Measurements from ENCODE around the gene WRAP73.

The WRAP73 gene

GRCh38 chr1:3661631-3662030 is 11.7 kb upstream of the WRAP73 start:
- Mint-ChIP-seq H3K9me3 (no peaks in the 10 kb centered on the region), H3K4me1 (peaks cover 24% of the 10 kb centered on the region), H3K4me3 (no peak overlapping the region), H3K27me3 (peaks cover 48% of the 10 kb centered on the region), H3K27ac (no peak overlapping the region)
- DNase-seq (no peak), ATAC-seq (no peak)

DNA sequence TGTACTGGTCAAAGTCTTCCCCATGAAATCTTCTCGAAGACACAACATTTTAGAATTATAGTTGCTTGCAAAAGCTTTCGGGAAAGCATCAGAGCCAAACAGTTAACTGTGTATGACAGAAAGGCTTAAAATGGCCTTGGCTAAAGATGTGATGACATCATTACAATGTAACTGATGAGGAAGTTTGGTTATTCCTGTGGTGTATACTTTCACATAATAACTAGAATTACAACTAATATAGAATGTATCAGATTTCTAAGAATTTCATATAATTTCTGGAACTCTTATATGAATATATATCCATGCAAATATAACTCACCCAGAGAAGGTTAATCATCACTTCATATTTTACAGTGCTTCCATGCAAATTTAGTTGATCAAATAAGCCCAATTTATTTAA is 10.8 kb upstream of the WRAP73 start:
- peaks cover 52% of the 10 kb centered on the region for H3K27me3 Mint-ChIP-seq
- no peaks in the 10 kb centered on the region for H3K9me3 Mint-ChIP-seq
- no peak overlapping the region for H3K27ac Mint-ChIP-seq
- DNase-seq (no peak), ATAC-seq (peak; percentile 63)
- H3K4me3 Mint-ChIP-seq = no peak overlapping the region
- peaks cover 32% of the 10 kb centered on the region for H3K4me1 Mint-ChIP-seq

DNA sequence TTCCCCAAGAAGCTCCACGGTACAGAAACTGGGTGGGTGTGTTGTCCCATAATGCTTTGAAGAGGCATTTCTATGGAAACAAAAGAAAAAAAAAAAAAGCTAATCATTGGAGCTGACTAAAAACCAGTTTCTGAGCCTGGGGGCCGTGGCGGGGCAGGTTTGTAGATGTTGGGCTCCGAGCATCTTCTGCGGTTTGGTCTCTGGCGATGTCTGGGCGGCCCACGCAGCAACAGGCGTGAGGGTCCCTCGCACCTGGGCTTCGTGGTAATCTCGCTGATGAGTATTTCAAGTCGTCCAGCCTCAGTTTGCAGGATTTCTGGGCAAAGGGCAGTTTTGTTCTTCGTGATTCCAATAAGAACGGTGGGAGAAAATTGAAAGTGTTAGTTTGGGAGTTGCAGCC is 9.2 kb upstream of the WRAP73 start:
- H3K9me3 Mint-ChIP-seq = no peaks in the 10 kb centered on the region
- H3K4me1 Mint-ChIP-seq = peaks cover 32% of the 10 kb centered on the region
- ATAC-seq (no peak), DNase-seq (no peak)
- peaks cover 68% of the 10 kb centered on the region for H3K27me3 Mint-ChIP-seq
- no peak overlapping the region for H3K27ac Mint-ChIP-seq
- H3K4me3 Mint-ChIP-seq = no peak overlapping the region

- no peak for ATAC-seq
- no peak for DNase-seq
- Mint-ChIP-seq H3K27ac (no peak overlapping the region), H3K4me3 (no peak overlapping the region), H3K27me3 (peaks cover 75% of the 10 kb centered on the region), H3K4me1 (peaks cover 32% of the 10 kb centered on the region), H3K9me3 (no peaks in the 10 kb centered on the region)
These were observed 8.3 kb upstream of the WRAP73 start for GRCh38 chr1:3658231-3658615.

DNA sequence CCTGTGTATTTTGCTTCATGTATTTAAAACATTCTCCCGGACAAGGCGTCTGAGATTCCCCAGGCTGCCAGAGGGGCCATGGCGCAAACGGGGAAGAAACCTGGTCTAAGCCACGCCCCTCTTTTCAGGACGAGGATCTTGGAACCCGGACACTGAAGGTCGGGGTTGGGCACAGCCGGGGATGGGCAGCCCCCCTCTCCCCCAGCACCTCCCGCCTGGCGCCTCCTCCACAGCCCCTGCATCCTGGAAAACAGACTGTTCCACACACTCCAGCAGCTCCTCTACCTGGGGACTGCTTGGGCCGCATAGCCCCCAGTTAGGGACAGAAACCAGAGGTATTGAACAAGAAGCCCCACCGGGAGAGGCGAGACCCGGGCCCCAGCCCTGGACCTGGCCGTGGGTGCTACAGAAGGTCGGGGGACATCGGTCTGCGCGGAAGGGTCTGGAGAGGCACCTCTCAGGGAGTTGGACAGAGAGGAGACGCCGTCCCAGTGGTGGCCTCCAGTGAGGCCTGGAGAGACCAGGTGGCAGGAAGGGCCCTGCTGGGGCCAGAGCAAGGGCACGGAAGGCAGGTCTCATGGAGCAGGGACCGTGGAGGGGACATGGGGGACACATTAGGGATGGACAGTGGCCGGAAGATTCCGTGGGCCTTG is 7.8 kb upstream of the WRAP73 start:
- DNase-seq = no peak
- Mint-ChIP-seq H3K9me3 (no peaks in the 10 kb centered on the region), H3K4me3 (no peak overlapping the region), H3K27me3 (peaks cover 76% of the 10 kb centered on the region), H3K27ac (no peak overlapping the region), H3K4me1 (peaks cover 32% of the 10 kb centered on the region)
- no peak for ATAC-seq

DNA sequence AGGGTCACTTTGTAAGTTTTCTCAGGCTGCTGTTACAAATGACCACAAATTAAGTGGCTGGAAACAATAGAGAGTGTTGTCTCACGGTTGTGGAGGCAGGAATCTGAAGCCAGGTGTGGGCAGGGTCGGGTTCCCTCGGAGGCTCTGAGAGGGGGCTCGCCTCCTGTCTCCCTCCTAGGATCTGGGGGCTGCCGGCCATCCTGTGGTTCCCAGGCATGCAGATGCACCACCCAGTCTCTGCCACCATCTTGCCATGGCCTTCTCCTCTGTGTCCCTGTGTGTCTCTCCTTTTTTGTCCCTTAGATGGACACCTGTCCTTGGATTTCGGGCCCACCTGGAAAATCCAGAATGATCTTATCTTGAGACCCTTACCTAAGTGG is 7.2 kb upstream of the WRAP73 start:
- H3K27ac Mint-ChIP-seq = no peak overlapping the region
- ATAC-seq = peak; percentile 13

DNA sequence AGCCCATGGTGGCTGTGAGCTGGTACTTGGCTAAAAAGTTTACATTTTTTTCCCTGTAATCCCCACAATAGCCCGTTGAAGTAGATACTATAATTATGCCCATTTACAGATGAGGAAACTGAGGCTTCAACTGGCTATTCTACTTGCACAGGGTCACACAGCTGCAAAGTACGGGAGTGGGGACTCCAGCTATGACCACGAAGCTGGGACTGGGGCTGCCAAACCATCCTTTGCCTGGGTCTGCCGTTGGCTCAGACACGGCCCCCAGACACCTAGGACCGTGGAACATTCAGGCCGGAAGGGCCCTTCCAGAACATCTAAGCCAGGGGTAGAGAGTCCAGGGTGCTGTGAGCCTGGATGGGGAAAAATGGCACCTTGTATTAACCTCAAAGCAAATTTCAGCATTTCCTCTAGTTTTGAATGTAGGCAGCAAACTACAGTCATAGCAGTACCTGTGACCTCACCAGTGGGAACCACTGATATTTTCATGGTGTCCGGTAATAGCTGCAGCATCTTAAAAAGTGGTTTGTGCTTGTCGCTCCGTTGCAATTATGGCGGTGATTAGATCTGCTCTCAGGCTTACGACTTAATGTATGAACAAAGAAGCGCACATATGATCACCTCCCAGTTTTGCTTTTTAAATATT is 6.7 kb upstream of the WRAP73 start:
- no peak overlapping the region for H3K27ac Mint-ChIP-seq
- ATAC-seq (peak; percentile 83), DNase-seq (peak in 1 of 2 donors; percentile 37)
- H3K9me3 Mint-ChIP-seq = no peaks in the 10 kb centered on the region
- H3K4me3 Mint-ChIP-seq = no peak overlapping the region
- peaks cover 72% of the 10 kb centered on the region for H3K27me3 Mint-ChIP-seq
- H3K4me1 Mint-ChIP-seq = peaks cover 33% of the 10 kb centered on the region

More for the DNA sequence above, 7.2 kb upstream of the WRAP73 start:
- Mint-ChIP-seq H3K9me3 (no peaks in the 10 kb centered on the region), H3K27me3 (peaks cover 72% of the 10 kb centered on the region), H3K4me3 (no peak overlapping the region), H3K4me1 (peaks cover 32% of the 10 kb centered on the region)
- no peak for DNase-seq

DNA sequence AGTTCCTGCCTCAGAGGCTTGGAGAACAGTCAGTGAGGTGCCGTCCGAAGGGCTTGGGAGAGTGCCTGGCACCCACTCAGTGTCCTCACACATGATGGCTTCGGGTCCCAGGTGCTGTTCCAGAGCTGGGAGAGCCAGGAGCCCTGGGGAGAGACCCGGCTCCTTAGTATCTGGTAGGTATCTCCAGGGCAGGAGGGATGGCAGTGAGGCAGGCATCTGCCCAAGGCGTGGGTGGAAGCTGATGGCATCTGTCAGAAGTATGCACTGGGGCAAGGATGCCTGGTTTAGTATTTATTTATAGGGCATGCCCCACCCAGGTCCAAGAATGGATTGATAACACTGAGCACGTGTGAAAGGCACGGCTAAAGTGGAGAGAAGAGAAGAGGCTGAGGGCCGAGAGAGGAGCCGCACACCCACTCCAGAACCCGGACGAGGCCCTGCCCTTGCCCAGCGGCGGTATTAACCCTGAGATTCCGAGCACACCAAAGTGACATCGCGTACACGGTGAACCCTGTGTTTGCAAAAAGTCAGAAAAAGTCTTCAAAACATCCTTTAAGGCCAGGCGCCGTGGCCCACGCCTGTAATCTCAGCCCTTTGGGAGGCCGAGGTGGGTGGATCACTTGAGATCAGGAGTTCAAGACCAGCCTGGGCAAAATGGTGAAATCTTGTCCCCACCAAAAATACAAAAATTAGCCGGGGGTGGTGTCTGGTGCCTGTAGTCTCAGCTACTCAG is 4.8 kb upstream of the WRAP73 start:
- DNase-seq (no peak), ATAC-seq (no peak)
- peaks cover 85% of the 10 kb centered on the region for H3K27me3 Mint-ChIP-seq
- H3K9me3 Mint-ChIP-seq = no peaks in the 10 kb centered on the region
- peaks cover 45% of the 10 kb centered on the region for H3K4me1 Mint-ChIP-seq
- no peak overlapping the region for H3K27ac Mint-ChIP-seq
- H3K4me3 Mint-ChIP-seq = no peak overlapping the region

DNA sequence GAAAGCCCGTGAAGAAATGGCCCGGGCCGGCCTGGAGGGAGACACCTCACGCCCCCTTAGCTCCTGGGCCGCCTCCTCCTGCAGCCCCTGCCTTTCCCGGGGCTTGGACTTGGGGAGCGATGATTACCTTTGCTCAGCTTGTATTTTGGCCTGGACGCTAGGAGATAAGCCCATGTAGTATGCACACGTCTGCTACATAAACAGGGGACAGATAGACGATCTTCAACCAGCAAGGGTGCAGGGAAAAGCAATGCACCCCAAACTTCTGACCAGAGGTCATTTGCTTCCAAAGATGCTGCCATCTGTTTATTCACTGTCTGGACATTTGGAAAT is 3.3 kb upstream of the WRAP73 start:
- H3K4me3 Mint-ChIP-seq = peak overlapping the region in 1 of 2 donors; percentile 51
- H3K27ac Mint-ChIP-seq = no peak overlapping the region
- no peaks in the 10 kb centered on the region for H3K9me3 Mint-ChIP-seq
- ATAC-seq = no peak
- peaks cover 49% of the 10 kb centered on the region for H3K4me1 Mint-ChIP-seq
- peaks cover 73% of the 10 kb centered on the region for H3K27me3 Mint-ChIP-seq
- no peak for DNase-seq

- Mint-ChIP-seq H3K4me3 (peak overlapping the region in 1 of 2 donors; percentile 51), H3K27me3 (peaks cover 68% of the 10 kb centered on the region), H3K27ac (no peak overlapping the region), H3K4me1 (peaks cover 49% of the 10 kb centered on the region), H3K9me3 (no peaks in the 10 kb centered on the region)
- no peak for ATAC-seq
- DNase-seq = no peak
These were observed 2.8 kb upstream of the WRAP73 start for GRCh38 chr1:3652548-3653285.

DNA sequence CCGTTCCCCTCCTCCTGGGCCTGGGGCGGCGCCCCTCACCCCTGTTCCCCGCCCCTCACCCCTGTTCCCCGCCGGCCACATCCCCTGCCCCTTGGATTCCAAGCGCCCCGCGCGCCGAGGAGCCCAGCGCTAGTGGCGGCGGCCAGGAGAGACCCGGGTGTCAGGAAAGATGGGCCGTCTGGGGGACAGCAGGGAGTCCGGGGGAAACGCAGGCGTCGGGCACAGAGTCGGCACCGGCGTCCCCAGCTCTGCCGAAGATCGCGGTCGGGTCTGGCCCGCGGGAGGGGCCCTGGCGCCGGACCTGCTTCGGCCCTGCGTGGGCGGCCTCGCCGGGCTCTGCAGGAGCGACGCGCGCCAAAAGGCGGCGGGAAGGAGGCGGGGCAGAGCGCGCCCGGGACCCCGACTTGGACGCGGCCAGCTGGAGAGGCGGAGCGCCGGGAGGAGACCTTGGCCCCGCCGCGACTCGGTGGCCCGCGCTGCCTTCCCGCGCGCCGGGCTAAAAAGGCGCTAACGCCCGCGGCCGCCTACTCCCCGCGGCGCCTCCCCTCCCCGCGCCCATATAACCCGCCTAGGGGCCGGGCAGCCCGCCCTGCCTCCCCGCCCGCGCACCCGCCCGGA is 2.1 kb upstream of the WRAP73 start, which contains the start of gene TP73:
Gene TP73 (plus strand): TSS at position 587 of the 618 bp plus-strand sequence. CDS start 29,850 bp downstream, outside the sequence.
- DNase-seq (no peak), ATAC-seq (no peak)
- peaks cover 61% of the 10 kb centered on the region for H3K27me3 Mint-ChIP-seq
- no peak within 1 kb of the TSS for H3K27ac Mint-ChIP-seq
- peaks cover 50% of the 10 kb centered on the region for H3K4me1 Mint-ChIP-seq
- no peaks in the 10 kb centered on the region for H3K9me3 Mint-ChIP-seq
- H3K4me3 Mint-ChIP-seq = peak within 1 kb of the TSS; percentile 72 to 80

DNA sequence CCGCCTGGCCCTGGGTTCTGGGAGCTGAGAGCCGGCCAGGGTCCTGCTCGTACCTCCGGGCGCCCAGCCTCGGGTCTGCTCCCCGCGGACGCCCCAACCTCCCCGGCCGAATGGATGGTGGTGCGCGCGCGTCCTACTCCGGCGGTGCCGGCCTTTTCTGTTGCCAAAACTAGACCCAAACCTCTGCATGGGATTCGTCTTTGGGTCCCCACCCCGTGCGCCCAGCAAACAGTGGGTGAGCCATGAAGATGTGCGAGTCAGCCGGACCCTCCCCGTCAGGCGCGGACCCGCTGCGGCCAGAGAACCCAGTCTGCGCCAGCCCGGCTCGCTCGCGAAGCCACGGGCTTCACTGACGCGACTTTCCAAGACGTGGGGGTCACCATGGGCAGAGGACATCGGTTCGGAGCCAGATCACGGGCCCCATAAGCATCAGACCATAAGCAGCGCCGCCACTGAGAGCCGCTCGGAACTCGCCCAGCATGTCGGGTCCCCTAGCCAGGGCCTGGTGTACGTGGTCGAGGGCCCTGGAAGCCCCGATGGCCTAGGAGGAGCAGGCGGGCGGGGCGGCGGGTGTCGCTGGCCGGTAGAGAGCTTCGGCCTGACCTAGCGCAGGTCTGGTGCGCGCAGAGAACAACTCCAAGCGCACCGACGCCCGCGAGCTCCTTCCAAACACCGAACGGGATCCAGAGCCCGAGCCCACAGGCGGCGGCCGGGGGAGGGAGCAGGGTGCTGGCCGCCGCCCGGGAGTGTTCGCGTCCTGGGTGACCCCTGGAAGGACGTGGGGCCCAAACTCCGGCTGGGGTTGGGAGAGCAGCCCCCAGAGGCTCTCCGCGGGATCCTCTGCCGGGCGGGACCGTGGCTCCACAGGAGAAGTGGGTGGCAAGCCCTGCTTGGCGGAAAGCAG is 1.4 kb upstream of the WRAP73 start:
- H3K9me3 Mint-ChIP-seq = no peaks in the 10 kb centered on the region
- H3K4me1 Mint-ChIP-seq = peaks cover 43% of the 10 kb centered on the region
- DNase-seq = peak; percentile 16 to 29
- peaks cover 53% of the 10 kb centered on the region for H3K27me3 Mint-ChIP-seq
- ATAC-seq = no peak
- peak overlapping the region; percentile 72 to 80 for H3K4me3 Mint-ChIP-seq
- H3K27ac Mint-ChIP-seq = peak overlapping the region in 1 of 2 donors; percentile 67

- no peak for ATAC-seq
- DNase-seq = no peak
- no peaks in the 10 kb centered on the region for H3K9me3 Mint-ChIP-seq
- H3K27ac Mint-ChIP-seq = peak overlapping the region in 1 of 2 donors; percentile 95
- peaks cover 45% of the 10 kb centered on the region for H3K27me3 Mint-ChIP-seq
- H3K4me3 Mint-ChIP-seq = peak overlapping the region; percentile 76 to 86
- H3K4me1 Mint-ChIP-seq = peaks cover 39% of the 10 kb centered on the region
These were observed 534 bp upstream of the WRAP73 start for GRCh38 chr1:3650248-3651025.

DNA sequence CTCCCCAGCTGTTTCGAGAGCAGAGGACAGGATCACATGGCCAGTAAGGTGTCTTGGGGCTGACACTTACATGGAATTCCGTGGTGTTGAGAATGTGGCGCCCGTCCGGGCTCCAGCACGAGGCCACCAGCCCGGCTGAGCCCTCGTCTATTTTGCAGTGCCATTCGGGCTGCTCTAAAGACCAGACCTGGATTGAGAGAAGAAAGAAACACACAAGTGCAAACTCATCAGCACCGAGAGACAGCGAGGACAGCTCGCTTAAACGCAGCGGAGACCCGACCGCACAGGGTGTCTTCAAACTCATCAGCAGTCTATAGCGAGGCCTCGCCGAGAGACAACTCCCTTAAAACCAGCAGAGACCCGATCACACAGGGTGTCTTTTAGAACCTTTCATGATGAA is 3.3 kb downstream of the WRAP73 start:
- H3K4me3 Mint-ChIP-seq = no peak overlapping the region
- peaks cover 13% of the 10 kb centered on the region for H3K27me3 Mint-ChIP-seq
- ATAC-seq (no peak), DNase-seq (no peak)
- no peak overlapping the region for H3K27ac Mint-ChIP-seq
- H3K4me1 Mint-ChIP-seq = peaks cover 38% of the 10 kb centered on the region
- no peaks in the 10 kb centered on the region for H3K9me3 Mint-ChIP-seq
